WI38 (cell line): ENCODE data around the gene FNDC5.

Experiments used
- H3K4me3 ChIP-seq: 2 replicates; pipeline ENCODE4 v1.5.1; 2011; ENCODE audit warnings: low read depth, mild to moderate bottlenecking, control low read depth, low read length
- CTCF ChIP-seq: IDR thresholded peaks from 2 replicates; pipeline ENCODE4 v1.5.1; 2012; ENCODE audit warnings: low read depth, mild to moderate bottlenecking, control low read depth, low read length

Gene FNDC5

GRCh38 chr1:32848354-32849063 lies 22.2 kb downstream of the FNDC5 start:
- no peak overlapping the region for H3K4me3 ChIP-seq
- no peak for TF ChIP-seq CTCF

DNA sequence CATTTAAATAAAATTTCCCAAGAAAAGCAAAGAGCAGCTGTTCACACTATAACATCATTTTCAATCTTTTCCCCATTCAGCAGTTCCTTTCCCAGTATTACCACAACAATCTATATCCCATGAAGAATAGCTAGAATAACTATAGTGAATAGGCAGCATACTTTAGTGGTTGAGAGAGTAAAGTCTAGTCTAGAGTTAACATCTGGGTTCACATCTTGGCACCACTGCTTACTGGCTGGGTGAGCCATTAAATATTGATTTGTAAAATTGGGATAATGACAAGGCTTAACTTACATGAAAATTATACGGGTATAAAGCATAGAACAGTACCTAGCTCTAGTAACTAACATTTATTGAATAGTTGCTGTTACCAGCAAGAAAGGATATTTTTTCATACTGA lies 38.8 kb downstream of the FNDC5 start:
- no peak overlapping the region for H3K4me3 ChIP-seq
- no peak for TF ChIP-seq CTCF

DNA sequence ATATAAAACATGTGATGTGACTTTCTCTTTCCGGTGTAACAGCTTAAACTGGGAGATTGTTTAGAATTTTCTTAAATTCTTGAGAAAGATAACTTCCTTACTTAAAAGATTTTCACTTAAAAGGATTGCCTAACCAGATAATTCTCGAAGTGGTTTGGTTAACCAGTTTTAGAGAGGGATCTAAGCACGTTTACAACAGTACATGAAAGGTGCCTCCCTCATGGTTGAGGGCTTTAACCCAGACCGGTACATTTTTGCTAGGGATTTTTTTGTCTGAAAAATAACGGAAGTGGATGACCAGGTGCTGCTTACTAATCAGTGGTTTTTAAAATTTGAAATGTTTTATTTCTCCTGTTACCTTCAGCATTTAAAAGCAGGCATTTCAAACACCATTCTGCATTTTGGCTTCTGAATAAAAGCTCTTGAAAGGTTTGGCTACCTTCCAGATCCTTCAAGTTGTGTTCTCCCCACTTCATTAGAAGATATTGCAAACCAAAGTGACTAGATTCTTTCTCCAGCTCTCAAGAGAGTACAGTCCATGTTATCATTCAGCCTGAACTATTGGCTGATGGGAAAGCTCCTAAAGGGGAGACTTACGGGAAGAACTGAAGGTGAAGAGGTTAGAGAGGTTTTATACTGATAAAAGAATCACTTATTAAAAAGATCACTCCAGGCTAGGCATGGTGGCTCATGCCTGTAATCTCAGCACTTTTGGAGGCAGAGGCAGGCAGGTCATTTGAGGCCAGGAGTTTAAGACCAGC lies 40.4 kb downstream of the FNDC5 start:
- no peak overlapping the region for H3K4me3 ChIP-seq
- TF ChIP-seq CTCF, result no peak

- no peak for TF ChIP-seq CTCF
- no peak overlapping the region for H3K4me3 ChIP-seq
Measured at GRCh38 chr1:32828341-32828740, 42.4 kb downstream of the FNDC5 start.

DNA sequence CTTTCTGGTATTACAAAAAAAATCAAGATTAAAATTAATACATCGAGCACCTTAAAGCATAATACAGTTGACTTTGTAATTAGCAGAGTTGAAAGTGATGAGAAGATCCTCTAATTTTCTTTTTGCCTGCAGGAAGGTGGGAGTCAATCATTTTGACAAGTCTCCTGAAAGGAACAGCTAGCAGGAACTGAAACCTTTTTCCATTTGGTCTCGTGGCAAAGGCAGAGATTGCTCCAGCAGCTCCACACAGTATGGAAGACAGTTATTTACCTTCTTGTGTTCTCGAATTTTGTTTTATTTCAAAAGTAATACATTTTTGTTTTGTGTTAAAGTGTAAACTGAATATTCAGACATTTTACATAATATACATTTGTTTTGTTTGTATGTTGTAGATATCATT lies 45.5 kb downstream of the FNDC5 start:
- H3K4me3 ChIP-seq, result no peak overlapping the region
- no peak for TF ChIP-seq CTCF

DNA sequence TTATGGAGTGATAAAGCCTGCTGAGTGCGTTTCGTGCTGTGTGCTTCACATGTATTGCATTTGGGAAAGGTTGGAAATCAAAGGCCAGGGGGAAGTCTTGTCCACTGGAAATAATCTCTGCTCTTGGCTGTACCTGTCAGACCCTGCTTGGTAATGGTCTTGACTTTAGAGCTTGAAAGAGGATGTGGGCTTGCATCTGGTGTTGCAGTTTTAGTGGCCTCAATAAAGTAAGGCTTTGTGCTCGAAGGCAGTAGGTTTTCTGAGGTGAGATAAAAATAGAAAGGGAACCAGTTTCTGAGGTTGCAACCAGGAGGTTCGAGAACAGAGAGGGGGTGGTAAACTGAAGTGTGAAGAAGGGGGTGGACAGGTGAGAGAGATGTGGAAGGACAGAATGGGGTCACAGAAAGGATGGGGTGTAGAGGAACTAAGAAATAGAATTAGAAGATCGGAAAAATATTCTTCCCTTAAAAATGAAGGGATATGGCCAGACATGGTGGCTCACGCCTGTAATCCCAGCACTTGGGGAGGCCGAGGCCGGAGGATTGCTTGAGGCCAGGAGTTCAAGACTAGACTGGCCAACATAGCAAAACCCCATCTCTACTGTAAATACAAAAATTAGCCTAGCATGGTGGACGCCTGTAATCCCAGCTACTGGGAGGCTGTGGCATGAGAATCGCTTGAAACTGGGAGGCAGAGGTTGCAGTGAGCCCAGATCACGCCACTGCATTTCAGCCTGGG lies 51.7 kb downstream of the FNDC5 start:
- peak overlapping the region; percentile 85 for H3K4me3 ChIP-seq
- TF ChIP-seq CTCF, result no peak
